HepG2 (cell line): ENCODE data around the gene NUBP1. TPM values are rescaled to one million over a fixed set of nuclear protein-coding genes. Genes with fewer than 3 reads are reported as not detected.

Experiments used
- CENPBD1 ChIP-seq: sonication (generic); formaldehyde crosslinking; IDR thresholded peaks from 2 replicates; pipeline ENCODE4 v1.8.0; 2022; ENCODE audit warnings: missing genetic modification reagents, low read depth, mild to moderate bottlenecking, borderline replicate concordance
- ESRRA ChIP-seq: sonication (generic); formaldehyde crosslinking; IDR thresholded peaks from 2 replicates; pipeline ENCODE4 v1.5.1; 2020; ENCODE audit warnings: mild to moderate bottlenecking, low read depth, missing genetic modification reagents
- FOXP1 ChIP-seq, 2 experiments: fragments of 450-650 bp in 1 of 2; IDR thresholded peaks; 2 replicates each; pipeline ENCODE4 v1.6.1; 2017 to 2018; ENCODE audit warnings: antibody characterized with exemption in 1 of 2
- HDAC6 ChIP-seq: fragments of 200-600 bp; sonication (generic); IDR thresholded peaks from 2 replicates; pipeline ENCODE4 v1.7.0; 2017; ENCODE audit warnings: mild to moderate bottlenecking, antibody characterized with exemption, low read length, low read depth
- HMGA1 ChIP-seq: sonication (generic); formaldehyde crosslinking; conservative IDR thresholded peaks from 2 replicates; pipeline ENCODE4 v1.4.0; 2020; ENCODE audit warnings: missing genetic modification reagents
- HNRNPUL1 ChIP-seq: fragments of 200-400 bp; formaldehyde crosslinking; IDR thresholded peaks from 2 replicates; pipeline ENCODE4 v1.6.1; 2017; ENCODE audit warnings: low read depth, mild to moderate bottlenecking, low read length, moderate library complexity
- JARID2 ChIP-seq: sonication (generic); formaldehyde crosslinking; IDR thresholded peaks from 2 replicates; pipeline ENCODE4 v1.8.1; 2023; ENCODE audit warnings: missing genetic modification reagents, inconsistent platforms; ENCODE audit not compliant: insufficient replicate concordance
- JUNB ChIP-seq: sonication (generic); formaldehyde crosslinking; IDR thresholded peaks from 2 replicates; pipeline ENCODE4 v1.8.0; 2022; ENCODE audit warnings: missing genetic modification reagents, mild to moderate bottlenecking, borderline replicate concordance
- MTF1 ChIP-seq: sonication (generic); formaldehyde crosslinking; IDR thresholded peaks from 2 replicates; pipeline ENCODE4 v1.5.0; 2020; ENCODE audit warnings: missing genetic modification reagents
- MYC ChIP-seq: sonication (generic); formaldehyde crosslinking; IDR thresholded peaks from 2 replicates; pipeline ENCODE4 v1.9.0; 2021; ENCODE audit warnings: missing genetic modification reagents, borderline replicate concordance
- NFYB ChIP-seq: sonication (generic); formaldehyde crosslinking; IDR thresholded peaks from 2 replicates; pipeline ENCODE4 v1.4.0; 2020; ENCODE audit warnings: missing genetic modification reagents
- POLR2G ChIP-seq: fragments of 200-400 bp; formaldehyde crosslinking; IDR thresholded peaks from 2 replicates; pipeline ENCODE4 v1.6.1; 2018; ENCODE audit warnings: mild to moderate bottlenecking, low read depth, low read length, moderate library complexity
- SCMH1 ChIP-seq: sonication (generic); formaldehyde crosslinking; IDR thresholded peaks from 2 replicates; pipeline ENCODE4 v1.9.0; 2021; ENCODE audit warnings: missing genetic modification reagents, mild to moderate bottlenecking, borderline replicate concordance
- SP2 ChIP-seq: sonication (generic); formaldehyde crosslinking; IDR thresholded peaks from 2 replicates; pipeline ENCODE4 v1.5.1; 2020; ENCODE audit warnings: mild to moderate bottlenecking, missing genetic modification reagents
- SRSF4 ChIP-seq: fragments of 200-400 bp; formaldehyde crosslinking; IDR thresholded peaks from one replicate; pipeline ENCODE4 v1.6.1; 2018; ENCODE audit warnings: mild to moderate bottlenecking, low read depth, low read length, moderate library complexity; ENCODE audit not compliant: poor library complexity, severe bottlenecking
- TBL1XR1 ChIP-seq: fragments of 150-350 bp; IDR thresholded peaks from 2 replicates; pipeline ENCODE4 v1.6.1; 2014; ENCODE audit warnings: borderline replicate concordance, low read length; ENCODE audit not compliant: partially characterized antibody
- ZFP41 ChIP-seq: sonication (generic); formaldehyde crosslinking; IDR thresholded peaks from 2 replicates; pipeline ENCODE4 v1.4.0; 2020; ENCODE audit warnings: mild to moderate bottlenecking, missing genetic modification reagents, borderline replicate concordance
- ZNF367 ChIP-seq: sonication (generic); formaldehyde crosslinking; IDR thresholded peaks from 2 replicates; pipeline ENCODE4 v1.4.0; 2020; ENCODE audit warnings: missing genetic modification reagents, borderline replicate concordance
- ZNF768 ChIP-seq: sonication (generic); formaldehyde crosslinking; IDR thresholded peaks from 2 replicates; pipeline ENCODE4 v1.4.0; 2020; ENCODE audit warnings: missing genetic modification reagents
- polyA plus RNA-seq, 8 experiments: library from polyadenylated mRNA; depleted of rRNA in 3 of 8; stranded (reverse) in 7 of 8; unstranded in 1 of 8; fragments of >200 nt; fragmentation: Illumina TruSeq in 4 of 8; extraction: Trizol in 4 of 8; gene quantifications; 2 replicates each; pipeline versions ENCODE4 v1.2.1 to v1.2.3, GENCODE V29; 2011 to 2016; ENCODE audit warnings: low read depth in 4 of 8, missing spikeins in 1 of 8, mixed read lengths in 1 of 8; ENCODE audit not compliant: insufficient read depth in 1 of 8
- total RNA-seq, 5 experiments: library from RNA; depleted of rRNA; stranded (reverse); fragments of >200 nt; fragmentation: Illumina TruSeq; extraction: Trizol; gene quantifications; 2 replicates each; pipeline ENCODE4 v1.2.3, GENCODE V29; 2016; ENCODE audit warnings: low read depth in 1 of 5
- TF ChIP-seq, protein P1 (sequence below): sonication (generic); formaldehyde crosslinking; IDR thresholded peaks from 2 replicates; pipeline ENCODE4 v1.5.0; 2020; ENCODE audit warnings: mild to moderate bottlenecking, missing genetic modification reagents, borderline replicate concordance
- TF ChIP-seq, protein P2 (sequence below): sonication (generic); formaldehyde crosslinking; IDR thresholded peaks from 2 replicates; pipeline ENCODE4 v1.5.0; 2020; ENCODE audit warnings: missing genetic modification reagents

Gene NUBP1
- total and polyA plus RNA-seq, 2 of the 13 experiments (the other 11 are each of a cell fraction or from before 2014, with no cell fraction given), result 53.5 to 70.4 TPM

- TF ChIP-seq, protein P1, sequence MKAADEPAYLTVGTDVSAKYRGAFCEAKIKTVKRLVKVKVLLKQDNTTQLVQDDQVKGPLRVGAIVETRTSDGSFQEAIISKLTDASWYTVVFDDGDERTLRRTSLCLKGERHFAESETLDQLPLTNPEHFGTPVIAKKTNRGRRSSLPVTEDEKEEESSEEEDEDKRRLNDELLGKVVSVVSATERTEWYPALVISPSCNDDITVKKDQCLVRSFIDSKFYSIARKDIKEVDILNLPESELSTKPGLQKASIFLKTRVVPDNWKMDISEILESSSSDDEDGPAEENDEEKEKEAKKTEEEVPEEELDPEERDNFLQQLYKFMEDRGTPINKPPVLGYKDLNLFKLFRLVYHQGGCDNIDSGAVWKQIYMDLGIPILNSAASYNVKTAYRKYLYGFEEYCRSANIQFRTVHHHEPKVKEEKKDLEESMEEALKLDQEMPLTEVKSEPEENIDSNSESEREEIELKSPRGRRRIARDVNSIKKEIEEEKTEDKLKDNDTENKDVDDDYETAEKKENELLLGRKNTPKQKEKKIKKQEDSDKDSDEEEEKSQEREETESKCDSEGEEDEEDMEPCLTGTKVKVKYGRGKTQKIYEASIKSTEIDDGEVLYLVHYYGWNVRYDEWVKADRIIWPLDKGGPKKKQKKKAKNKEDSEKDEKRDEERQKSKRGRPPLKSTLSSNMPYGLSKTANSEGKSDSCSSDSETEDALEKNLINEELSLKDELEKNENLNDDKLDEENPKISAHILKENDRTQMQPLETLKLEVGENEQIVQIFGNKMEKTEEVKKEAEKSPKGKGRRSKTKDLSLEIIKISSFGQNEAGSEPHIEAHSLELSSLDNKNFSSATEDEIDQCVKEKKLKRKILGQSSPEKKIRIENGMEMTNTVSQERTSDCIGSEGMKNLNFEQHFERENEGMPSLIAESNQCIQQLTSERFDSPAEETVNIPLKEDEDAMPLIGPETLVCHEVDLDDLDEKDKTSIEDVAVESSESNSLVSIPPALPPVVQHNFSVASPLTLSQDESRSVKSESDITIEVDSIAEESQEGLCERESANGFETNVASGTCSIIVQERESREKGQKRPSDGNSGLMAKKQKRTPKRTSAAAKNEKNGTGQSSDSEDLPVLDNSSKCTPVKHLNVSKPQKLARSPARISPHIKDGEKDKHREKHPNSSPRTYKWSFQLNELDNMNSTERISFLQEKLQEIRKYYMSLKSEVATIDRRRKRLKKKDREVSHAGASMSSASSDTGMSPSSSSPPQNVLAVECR, result peak; percentile 47; the same call in 1 of the 2 replicates
- no peak for TF ChIP-seq POLR2G
- TF ChIP-seq ZFP41, result no peak
- TF ChIP-seq ZNF768 (CRISPR knock-in tag), result 0 out of 2 replicates have a peak, but pooled peaks have one; percentile 28
- no peak for TF ChIP-seq NFYB (CRISPR knock-in tag)
- TF ChIP-seq ZNF367 (CRISPR knock-in tag), result no peak
- TF ChIP-seq JUNB (CRISPR knock-in tag), result no peak
- no peak for TF ChIP-seq TBL1XR1
- TF ChIP-seq FOXP1 (IDR thresholded peaks at IDR 0.05), result no peak
- TF ChIP-seq FOXP1 (CRISPR knock-in tag; IDR thresholded peaks at IDR 0.05), result peak; percentile 55; the same call in 1 of the 2 replicates
- TF ChIP-seq, protein P2, sequence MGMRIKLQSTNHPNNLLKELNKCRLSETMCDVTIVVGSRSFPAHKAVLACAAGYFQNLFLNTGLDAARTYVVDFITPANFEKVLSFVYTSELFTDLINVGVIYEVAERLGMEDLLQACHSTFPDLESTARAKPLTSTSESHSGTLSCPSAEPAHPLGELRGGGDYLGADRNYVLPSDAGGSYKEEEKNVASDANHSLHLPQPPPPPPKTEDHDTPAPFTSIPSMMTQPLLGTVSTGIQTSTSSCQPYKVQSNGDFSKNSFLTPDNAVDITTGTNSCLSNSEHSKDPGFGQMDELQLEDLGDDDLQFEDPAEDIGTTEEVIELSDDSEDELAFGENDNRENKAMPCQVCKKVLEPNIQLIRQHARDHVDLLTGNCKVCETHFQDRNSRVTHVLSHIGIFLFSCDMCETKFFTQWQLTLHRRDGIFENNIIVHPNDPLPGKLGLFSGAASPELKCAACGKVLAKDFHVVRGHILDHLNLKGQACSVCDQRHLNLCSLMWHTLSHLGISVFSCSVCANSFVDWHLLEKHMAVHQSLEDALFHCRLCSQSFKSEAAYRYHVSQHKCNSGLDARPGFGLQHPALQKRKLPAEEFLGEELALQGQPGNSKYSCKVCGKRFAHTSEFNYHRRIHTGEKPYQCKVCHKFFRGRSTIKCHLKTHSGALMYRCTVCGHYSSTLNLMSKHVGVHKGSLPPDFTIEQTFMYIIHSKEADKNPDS (CRISPR knock-in tag), result 0 out of 2 replicates have a peak, but pooled peaks have one; percentile 25
- TF ChIP-seq MYC (CRISPR knock-in tag), result peak; percentile 31; the same call in 1 of the 2 replicates
- peak; percentile 95 for TF ChIP-seq ESRRA (CRISPR knock-in tag)
- no peak for TF ChIP-seq MTF1 (CRISPR knock-in tag)
- TF ChIP-seq SP2, result no peak
- TF ChIP-seq HDAC6, result no peak
- TF ChIP-seq HNRNPUL1, result no peak
- no peak for TF ChIP-seq JARID2 (CRISPR knock-in tag)
- TF ChIP-seq CENPBD1 (CRISPR knock-in tag), result no peak
- TF ChIP-seq SRSF4, result no peak
- TF ChIP-seq HMGA1, result no peak
- TF ChIP-seq SCMH1 (CRISPR knock-in tag), result no peak
Measured at GRCh38 chr16:10728003-10728887, 15.4 kb upstream of the NUBP1 start (continued).
